ENCODE data around the gene CFAP46.

- no peak for TF ChIP-seq ZNF8 (CRISPR knock-in tag; IDR thresholded peaks at IDR 0.05)
- TF ChIP-seq ZC3H10 (CRISPR knock-in tag; IDR thresholded peaks at IDR 0.05) = no peak
- TF ChIP-seq TOX (CRISPR knock-in tag; IDR thresholded peaks at IDR 0.05; ENCODE audit: borderline replicate concordance) = no peak
- TF ChIP-seq, protein P1, sequence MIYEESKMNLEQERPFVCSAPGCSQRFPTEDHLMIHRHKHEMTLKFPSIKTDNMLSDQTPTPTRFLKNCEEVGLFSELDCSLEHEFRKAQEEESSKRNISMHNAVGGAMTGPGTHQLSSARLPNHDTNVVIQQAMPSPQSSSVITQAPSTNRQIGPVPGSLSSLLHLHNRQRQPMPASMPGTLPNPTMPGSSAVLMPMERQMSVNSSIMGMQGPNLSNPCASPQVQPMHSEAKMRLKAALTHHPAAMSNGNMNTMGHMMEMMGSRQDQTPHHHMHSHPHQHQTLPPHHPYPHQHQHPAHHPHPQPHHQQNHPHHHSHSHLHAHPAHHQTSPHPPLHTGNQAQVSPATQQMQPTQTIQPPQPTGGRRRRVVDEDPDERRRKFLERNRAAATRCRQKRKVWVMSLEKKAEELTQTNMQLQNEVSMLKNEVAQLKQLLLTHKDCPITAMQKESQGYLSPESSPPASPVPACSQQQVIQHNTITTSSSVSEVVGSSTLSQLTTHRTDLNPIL (CRISPR knock-in tag; IDR thresholded peaks at IDR 0.05; ENCODE audit: low read depth) = no peak
- no peak for TF ChIP-seq BACH2 (CRISPR knock-in tag; IDR thresholded peaks at IDR 0.05; ENCODE audit: borderline replicate concordance)
Measured at GRCh38 chr10:132779549-132780294, 162.6 kb downstream of the CFAP46 start.

All from SK-N-SH treated with all-trans-retinoic acid at 6 μM for 48 hours (cell line).